ENCODE results near the gene ZBTB40.

- TF ChIP-seq CTCF (conservative IDR thresholded peaks at IDR 0.05) (no peak), EZH2 (IDR thresholded peaks at IDR 0.05; ENCODE audit: low read depth) (no peak)
These were observed 38.5 kb upstream of the ZBTB40 start for GRCh38 chr1:22412932-22413727.
